HT-29 (cell line): ENCODE data around the gene NCS1. TPM values are rescaled to one million over a fixed set of nuclear protein-coding genes. Genes with fewer than 3 reads are reported as not detected.
A peak's percentile ranks its signal among the peaks of the same experiment; 100 is the strongest.

Experiments used
- DNase-seq: peaks from one replicate; pipeline ENCODE4 v3.0.0-alpha.2; 2015; ENCODE audit warnings: low spot score
- total RNA-seq: library from RNA; depleted of rRNA; stranded (reverse); fragments of >200 nt; shearing (Covaris generic); gene quantifications from 2 replicates; pipeline ENCODE4 v1.2.3, GENCODE V29; 2014

NCS1 gene
- total RNA-seq, 1 experiment from 2014 or later: 6.9 TPM

GRCh38 chr9:130175355-130175754 is 3.2 kb downstream of the NCS1 start:
- DNase-seq: no peak

- DNase-seq: no peak
These were observed 4.6 kb downstream of the NCS1 start for GRCh38 chr9:130176760-130177159.

GRCh38 chr9:130177898-130178805 is 5.9 kb downstream of the NCS1 start:
- DNase-seq: no peak

GRCh38 chr9:130179331-130179907 is 7.2 kb downstream of the NCS1 start:
- DNase-seq: no peak

GRCh38 chr9:130180516-130180915 is 8.3 kb downstream of the NCS1 start:
- DNase-seq: no peak

GRCh38 chr9:130181678-130182380 is 9.6 kb downstream of the NCS1 start:
- DNase-seq: no peak

- DNase-seq: no peak
These were observed 10.2 kb downstream of the NCS1 start for GRCh38 chr9:130182381-130182909.

GRCh38 chr9:130183133-130183762 is 11.0 kb downstream of the NCS1 start:
- no peak for DNase-seq

- DNase-seq: no peak
These were observed 12.8 kb downstream of the NCS1 start for GRCh38 chr9:130185017-130185416.

- no peak for DNase-seq
These were observed 13.4 kb downstream of the NCS1 start for GRCh38 chr9:130185490-130186031.

GRCh38 chr9:130186051-130186450 is 13.8 kb downstream of the NCS1 start:
- no peak for DNase-seq

- peak; percentile 80 for DNase-seq
These were observed 14.8 kb downstream of the NCS1 start for GRCh38 chr9:130186839-130187522.

GRCh38 chr9:130187523-130187846 is 15.3 kb downstream of the NCS1 start:
- DNase-seq: no peak

- no peak for DNase-seq
These were observed 16.8 kb downstream of the NCS1 start for GRCh38 chr9:130188860-130189481.

GRCh38 chr9:130189840-130190239 is 17.6 kb downstream of the NCS1 start:
- no peak for DNase-seq

GRCh38 chr9:130191068-130191748 is 19.0 kb downstream of the NCS1 start:
- DNase-seq: no peak

GRCh38 chr9:130191749-130192120 is 19.5 kb downstream of the NCS1 start:
- no peak for DNase-seq

- no peak for DNase-seq
These were observed 20.3 kb downstream of the NCS1 start for GRCh38 chr9:130192382-130192999.

GRCh38 chr9:130193103-130193502 is 20.9 kb downstream of the NCS1 start:
- no peak for DNase-seq
